DMS 273 treated with DMSO at 0.1 percent for 48 hours (cell line): Measurements from ENCODE around the gene WDFY2.
A peak's percentile ranks its signal among the peaks of the same experiment; 100 is the strongest.

Experiments used
- DNase-seq: peaks from one replicate; lab custom pipeline; 2025; lab: John Stamatoyannopoulos, UW

Gene WDFY2

DNA sequence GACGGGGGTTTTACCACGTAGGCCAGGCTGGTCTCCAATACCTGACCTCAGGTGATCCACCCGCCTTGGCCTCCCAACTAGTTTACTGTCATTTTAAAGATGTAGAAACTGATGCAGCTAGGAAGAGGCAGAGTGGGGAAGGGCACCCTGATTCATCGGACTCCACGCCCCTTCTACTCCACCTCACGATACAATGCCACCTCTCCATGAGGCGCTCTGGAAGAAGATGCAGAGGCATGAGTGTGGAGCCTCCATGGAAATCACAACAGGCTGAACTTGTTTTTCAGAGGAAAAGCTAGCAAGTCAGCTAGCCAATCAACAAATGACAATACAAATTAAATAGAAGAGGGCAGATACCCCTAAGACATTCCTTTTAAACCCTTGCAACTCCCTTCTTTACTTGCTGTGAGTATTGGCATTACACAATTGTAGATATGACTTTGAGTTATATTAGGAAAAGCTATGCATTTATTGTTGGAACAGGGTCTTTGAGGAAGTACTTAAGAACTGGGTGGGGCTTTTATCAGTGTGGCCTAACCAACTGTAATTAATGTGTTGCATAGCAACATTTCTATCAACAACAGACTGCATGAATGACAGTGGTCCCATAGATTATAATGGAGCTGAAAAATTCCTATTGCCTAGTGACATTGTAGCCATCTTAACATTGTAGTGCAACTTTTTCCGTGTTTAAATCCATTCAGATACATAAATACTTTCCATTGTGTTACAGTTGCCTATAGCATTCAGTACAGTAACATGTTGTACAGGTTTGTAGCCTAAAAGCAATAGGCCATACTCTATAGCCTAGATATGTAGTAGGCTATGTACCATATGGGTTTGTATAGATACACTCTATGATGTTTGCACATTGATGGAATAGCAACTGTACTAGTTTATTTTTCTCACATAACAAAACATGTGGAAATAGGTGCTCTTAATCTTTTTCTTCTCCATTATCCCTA, 17.6 kb downstream of the WDFY2 start:
- DNase-seq, result no peak

DNA sequence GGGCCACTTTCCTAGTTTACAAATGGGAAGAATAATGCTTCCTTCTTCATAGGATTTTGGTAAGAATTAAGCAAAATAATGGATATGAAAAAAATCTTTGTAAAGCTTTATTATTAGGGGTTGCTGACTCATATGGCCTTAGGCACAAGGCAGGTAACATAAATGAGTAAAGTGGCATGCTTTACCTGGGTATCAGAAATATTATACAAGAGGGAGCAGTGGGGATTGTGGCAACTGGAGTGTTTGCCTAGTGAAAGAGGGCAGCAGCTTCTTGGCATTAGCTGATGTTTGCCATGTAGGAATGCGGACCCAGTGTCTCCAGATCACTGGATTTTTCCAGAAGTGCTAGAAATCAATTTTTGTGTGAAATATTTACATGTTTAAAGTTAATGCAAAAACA, 19.5 kb downstream of the WDFY2 start:
- DNase-seq, result no peak

DNA sequence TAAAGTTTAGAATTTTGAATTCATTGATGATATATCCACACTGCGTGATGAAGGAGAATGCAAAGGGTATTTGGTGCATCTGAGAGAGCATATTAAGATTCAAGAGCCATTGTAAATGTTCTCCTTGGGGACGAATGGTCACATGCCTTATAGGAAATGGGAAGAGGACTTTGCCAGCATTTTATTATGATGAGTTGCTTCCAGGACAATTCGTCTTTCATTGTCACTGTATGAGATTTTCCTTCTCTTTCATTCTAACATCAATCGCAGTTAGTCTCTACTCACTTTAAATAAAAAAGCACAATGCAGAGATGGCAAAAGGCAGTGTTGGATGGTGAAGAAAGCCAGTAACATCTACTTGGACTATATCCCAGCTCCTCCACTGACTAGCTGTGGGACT, 21.4 kb downstream of the WDFY2 start:
- no peak for DNase-seq

DNA sequence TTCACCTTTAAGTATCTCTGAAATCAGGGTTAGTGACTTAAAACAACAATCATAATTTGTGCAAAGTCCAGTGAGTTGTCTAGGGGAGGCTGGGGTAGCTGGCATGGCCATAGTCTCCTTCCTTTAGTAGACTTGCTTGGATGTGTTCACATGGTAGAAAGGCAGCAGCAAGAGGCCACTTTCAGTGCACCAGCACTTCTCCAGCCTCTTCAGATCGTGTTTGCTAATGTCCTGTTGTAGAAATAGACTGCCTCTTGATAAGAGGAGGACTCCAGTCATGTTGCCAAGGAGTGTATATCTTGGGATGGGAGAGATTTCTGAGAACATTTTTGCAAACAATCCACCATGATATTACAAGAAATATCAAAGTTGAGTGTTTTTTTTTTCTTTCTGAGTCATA, 22.9 kb downstream of the WDFY2 start:
- DNase-seq, result no peak

DNA sequence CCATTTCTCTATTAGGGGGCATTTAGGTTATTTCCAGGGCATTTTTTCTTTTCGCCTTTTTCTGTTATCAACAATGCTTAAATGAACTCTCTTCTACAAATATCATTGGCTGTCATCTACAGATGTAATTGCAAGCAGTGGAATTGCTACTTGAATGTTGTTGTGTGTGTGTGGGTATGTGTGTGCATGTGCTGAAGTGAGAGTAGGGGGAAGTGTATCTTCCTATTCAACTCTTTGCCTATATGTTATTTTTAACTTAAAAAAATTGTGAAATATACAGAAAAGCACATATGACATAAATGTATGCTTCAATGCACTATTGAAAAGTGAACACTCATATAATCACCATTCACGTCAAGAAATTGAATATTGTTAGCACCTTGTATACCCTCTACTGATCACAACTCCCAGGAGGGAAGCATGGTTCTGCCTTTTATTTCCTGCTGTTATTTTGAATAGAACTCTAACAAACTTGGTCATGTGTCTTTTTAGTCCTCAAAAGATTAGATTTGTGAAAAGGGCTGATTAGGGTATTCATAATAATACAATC, 24.7 kb downstream of the WDFY2 start:
- no peak for DNase-seq

DNA sequence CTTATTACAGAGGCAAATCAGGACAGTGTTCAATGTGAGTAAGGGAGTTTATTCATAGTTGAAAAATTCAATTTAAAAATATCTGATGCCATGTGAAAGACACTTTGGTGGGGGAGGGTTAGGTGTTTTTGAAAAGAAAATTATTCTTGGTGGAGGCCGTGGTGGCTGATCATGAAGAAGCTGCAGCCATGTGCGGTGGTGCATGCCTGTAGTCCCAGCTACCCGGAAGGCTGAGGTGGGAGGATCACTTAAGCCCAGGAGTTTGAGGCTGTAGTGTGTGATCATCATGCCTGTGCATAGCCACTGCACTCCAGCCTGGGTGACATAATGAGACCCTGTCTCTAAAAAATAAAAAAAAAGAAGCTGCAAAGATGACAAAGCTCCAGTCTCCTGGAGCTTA, 28.6 kb downstream of the WDFY2 start:
- DNase-seq, result no peak

DNA sequence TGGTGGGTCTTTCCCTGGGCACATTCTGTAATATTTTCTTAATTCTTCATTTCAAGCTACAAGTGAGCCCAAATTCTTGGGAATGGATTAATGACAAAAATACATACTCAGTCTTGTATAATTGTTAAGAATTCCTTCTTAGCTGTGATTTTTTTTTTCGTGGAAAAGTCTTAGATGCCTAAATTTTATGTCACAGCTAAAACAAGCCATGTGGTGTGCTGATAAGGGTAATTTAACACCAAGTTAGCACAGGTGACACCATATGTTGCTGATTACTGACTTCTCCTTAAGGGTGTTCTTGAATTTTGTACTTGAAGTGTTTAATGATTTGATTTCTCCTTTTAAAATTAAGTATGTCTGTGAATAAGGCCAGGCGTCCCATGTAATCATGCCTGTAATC, 29.3 kb downstream of the WDFY2 start:
- DNase-seq, result no peak

DNA sequence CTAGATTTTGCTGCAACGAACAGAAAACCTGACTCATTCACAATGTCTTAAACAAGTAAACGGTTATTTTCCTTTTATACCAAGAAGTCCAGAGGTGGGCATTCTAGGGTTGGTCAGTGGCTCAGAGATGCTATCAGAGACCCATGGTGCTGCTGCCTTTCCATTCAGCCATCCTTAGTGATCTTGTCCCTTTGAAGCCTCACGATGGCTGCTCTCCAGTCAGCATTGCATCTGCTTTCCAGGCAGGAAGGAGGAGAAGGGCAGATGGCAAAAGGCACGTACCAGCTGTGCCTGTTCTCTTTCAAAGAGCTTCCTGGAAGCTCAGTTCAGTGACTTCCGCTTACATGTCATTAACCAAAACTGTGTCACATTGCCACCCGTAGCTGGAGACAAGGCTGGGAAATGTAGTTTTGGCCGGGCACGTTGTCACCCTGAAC, 30.1 kb downstream of the WDFY2 start:
- peak; percentile 74 for DNase-seq

DNA sequence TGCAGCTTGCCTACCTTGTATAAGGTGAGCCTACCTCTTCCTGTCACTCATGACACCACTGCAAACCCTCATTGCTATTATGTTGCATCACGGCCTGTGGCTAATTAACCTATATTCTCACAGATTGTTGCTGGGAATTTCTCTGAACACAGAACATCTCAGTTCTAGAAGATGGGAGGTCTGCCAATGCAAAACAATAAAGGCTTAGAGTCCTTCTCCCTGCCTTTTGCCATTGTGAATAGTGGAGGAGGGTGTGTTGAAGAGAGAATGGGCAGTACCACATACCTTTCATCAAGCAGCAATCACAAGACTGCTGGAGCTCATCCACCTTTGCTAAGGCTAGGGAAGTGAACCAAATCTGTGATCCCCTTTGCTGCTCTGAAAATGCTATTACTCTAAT, 34.4 kb downstream of the WDFY2 start:
- DNase-seq, result no peak

DNA sequence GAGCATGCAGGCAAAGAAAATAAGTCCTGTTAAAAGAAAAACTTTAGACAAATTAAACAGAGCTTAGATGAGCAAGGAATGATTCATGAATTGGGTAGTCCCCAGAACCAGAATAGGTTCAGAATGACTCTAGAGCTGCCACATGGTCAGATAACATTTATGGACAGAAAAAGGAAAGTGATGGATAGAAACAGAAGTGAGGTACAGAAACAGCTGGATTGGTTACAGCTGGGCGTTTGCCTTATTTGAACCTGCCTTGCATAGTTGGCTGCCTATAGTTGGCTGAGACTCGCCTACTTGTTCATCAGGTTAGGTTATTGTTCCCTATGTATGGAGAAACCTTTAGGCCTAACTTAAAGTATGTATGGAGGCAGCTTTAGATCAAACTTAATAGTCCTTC, 35.4 kb downstream of the WDFY2 start:
- DNase-seq, result no peak

DNA sequence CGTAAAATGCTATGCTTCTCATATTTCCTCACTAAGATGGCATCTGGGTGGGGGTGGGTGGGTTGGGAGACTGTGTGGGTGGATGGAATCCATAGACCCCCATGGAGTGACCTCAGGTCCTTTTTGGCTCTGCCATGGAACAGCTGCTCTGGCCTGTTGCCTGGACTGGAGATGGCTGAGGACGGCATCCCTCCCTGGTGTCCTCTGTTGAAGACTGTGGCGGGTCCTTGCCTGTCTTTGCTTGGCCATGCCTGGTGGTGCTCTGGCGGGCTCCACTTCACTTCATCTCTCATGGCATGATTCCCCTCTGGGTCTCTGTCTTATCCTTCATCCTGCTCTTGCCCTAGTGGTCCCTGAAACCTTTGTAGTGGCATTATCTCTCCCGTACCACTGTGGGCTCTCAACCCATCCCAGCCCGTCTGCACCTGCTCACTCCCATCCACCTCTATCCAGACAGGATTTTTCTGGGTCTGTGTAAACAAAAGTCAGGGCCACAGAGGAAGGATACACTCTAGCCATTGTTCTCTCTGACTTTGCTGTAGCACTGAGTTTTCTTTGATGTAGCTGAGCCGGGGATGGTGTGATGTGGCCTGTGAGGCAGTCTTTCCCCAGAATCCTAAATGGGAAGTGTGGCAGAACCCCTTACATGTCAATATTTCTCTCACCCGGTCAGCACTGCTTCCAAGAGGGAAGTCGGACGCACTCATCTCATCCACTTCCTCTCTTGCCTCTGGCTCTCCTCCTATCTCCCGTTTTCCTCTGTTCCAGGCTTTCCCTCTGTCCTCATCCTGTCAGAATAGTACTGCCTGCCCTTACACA, 36.1 kb downstream of the WDFY2 start:
- no peak for DNase-seq

DNA sequence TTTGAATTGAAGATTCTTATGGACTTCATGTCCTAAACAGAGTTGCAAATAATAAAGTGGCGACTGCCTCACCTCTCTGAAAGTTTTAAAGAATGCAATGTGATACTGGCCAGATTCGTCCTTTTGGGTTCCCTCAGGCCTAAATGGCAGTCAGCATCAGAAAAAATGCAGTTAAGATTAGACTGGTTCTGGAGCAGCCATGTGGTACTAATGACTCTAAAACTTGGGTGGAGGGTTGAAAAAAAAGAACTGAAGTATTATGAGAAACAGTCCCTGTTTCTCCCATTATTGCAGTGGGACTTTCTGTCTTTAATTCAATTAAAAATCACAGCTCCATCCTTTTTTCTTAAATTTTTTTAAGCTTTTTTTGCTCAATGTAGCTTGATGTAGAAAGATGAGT, 37.3 kb downstream of the WDFY2 start:
- no peak for DNase-seq

DNA sequence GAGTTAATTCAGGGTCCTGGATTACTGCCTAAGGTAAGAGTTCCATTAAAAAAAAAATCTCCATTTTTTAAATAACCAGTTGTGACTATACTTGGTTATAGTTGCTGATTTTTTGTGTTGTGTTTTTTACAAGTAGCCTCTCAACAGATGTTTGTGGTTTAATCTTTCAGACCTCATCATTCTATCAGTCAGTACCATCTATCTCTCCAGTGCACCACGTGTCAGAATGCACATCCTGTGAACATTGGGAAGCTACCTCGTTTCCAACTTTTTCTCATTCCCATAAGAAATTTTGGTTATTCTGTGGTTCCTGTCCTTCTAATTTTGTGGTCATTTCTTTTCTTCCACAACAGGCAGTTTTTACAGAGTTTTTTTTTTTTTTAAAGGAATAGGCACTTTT, 39.2 kb downstream of the WDFY2 start:
- DNase-seq, result peak; percentile 18

DNA sequence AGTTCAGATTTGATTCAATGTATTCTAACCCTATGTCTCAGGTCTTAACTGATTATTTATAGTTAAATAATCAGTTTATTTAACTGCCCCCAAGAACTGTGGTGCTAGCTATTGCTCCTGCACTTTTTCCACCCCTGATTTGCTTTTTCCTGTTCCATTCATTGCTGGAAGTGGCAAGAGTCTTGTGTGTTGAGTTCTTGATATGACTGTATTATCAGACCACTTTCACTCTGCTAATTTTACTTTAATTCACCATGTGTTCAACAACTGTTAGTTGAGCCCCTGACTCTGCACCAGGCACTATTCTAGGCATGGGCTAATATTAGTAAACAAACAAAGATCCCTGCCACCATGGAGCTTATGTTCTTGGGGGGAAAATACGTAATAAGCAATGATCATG, 39.9 kb downstream of the WDFY2 start:
- DNase-seq, result no peak

DNA sequence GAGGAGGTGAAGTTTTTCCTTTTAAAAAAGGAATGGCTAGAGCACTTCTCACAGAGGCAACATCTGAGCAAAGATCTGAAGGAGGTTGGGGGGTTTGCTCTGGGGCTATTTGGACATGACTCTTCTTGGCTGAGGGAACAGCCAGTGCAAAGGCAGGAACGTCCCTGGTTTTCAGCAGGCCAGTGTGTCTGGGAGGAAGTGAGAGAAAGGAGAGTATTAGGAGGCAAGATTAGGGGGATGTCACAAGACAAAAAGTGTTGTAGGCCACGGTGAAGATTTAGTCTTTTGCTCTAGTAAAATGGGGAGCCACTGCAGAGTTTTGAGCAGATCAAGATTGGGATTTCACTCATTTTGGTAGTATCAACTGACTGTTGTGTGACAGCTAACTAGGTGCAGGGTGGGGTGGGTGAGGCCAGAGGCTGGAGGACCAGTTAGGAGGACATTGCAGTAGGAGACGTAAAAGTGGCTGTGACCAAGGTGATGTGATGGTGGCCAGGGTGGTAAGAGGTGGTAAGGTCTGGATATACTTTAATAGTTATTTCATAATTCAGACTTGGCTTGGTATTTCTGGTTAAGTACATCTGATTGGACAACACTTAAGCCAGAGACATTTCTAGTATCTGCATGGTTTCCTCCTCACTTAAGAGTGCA, 40.6 kb downstream of the WDFY2 start:
- no peak for DNase-seq

DNA sequence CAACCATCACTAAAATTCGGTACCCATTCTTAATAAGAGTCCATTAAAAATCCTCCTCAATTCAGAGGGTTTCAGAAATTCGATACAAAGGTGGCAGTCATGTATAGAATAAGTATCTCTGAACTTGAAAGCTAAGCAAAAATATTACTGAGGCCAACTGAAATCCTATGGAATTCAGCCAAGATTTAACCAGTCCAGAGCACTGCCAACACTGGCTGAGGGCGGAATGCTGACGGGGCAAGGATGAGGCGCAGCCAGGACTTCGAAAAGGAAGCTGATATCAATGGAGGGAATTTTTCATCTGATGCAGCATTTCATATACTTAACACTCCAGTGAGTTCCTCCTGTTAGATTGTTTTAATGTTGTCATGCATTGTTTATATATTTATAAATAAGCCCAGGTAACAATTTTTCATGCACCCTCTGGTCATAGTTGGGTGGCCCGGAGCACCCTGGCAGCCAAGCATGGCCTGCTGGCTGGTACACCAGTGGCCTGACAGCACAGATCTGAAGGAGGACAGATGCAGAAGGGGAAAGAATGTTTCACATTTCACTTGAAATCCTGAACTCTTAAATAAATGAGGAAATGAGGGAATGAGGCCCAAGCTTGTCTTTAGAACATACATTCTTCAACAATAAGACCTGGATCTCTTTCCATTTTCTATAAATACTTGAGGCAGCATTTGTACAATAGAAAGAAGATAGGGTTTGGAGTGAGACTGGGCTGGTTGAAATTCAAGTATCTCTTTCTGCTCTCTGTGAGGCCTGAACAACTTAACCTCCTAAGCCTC, 41.5 kb downstream of the WDFY2 start:
- no peak for DNase-seq

DNA sequence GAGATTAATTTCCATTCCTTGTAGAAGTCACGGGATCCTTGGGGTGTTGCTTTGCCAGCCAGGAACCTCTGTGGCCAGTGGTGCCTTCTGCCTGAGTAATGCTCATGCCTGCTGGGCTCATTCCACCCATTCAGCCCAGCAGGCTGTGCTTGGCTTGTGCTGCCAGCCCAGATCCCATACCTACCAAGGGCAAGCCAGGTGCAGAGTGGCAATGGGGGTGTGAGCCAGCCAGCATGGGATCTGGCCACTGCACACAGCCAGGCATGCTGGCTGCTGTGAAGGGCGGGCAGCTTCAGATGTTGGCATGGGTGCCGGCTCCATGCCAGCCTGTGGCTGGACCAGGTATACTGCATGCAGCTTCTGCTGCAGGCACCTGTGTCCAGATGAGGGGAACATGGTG, 42.5 kb downstream of the WDFY2 start:
- DNase-seq, result no peak

DNA sequence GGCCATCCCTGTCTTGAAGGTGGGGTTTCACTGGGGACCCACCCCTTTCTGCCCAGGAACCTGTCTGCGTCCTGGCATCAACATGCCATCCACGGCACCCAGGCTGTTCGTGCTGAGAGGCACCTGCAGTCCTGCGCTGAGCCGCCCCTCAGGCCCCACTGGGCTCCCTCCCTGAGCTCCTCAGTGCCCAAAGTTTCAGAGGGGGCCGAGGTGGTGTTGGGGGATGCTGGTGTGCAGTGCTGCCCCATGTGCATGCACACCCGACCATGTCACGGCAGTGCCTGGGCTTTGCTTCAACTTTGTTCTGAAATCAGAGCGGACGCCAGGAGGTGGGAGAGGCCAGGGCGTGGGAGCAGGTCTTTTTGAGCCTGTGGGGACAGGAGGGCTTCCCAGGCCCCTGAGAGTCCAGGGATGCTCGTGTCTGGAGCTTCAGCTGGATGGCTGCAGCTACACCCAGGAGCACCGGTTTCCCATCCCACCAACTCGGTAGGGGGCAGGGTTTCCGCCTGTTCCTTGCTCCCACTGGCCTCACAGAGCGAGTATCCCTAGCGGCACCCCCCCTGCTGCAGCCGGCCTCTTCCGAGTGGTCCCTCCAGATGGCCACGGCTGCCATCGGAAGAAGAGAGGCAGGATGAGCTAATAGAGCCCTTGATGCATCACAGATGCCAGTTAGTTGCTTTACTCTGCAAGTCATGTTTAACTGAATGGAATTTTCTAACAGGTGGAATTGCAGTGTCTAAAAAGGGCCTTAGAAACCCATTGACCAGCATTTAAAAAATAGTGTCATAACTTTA, 44.0 kb downstream of the WDFY2 start:
- DNase-seq, result peak; percentile 29

DNA sequence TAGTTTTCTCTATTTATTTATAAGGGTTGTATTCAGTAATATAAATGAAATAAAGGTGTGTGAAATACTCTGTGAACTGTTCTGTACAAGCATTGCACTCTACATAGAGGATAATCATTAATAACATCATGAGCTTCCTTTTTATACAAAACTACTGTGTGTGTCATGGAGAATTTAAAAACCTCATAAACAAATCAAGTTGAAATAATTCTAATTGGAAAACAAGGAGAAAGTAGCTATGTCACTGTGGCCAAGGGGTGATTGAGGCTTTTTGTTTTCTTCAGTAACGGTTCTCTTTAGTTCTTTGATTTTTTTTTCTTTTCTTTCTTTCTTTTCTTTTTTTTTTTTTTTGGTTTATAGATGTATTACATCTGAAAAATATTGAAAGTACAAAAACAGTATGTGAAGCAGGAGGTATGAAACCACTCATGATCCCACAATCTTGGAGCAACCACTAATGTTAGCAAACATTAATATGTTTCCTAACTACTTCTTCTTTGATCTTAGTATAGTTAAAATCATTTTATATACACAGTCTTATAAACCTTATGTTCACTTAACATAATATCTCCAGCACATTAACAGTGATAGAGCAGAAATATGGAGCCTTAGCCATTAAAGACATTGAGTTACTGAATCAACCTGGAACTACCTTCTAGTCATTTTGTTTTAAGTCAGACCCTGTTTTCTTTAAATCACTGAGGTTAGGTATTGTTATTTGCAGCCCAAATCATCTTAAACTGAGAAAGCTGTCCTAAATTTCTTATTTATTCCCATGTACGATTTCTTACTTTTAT, 45.4 kb downstream of the WDFY2 start:
- no peak for DNase-seq

DNA sequence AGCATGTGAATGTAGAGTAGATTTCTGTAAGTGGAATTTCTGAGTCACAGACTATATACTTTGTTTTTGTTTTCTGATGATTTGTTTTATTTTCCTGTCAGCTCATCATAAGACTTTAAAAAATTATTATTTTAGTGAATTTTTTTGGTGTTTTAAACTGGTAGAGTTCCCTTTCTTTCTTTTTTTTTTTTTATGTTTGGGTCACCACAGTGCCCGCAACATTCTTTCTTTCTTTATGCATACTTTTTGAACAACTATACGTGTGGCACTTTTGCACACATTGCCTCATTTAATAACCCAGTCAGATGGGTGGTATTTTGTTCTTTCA, 46.0 kb downstream of the WDFY2 start:
- no peak for DNase-seq
